Measurements from ENCODE around the gene SMAD7.

The SMAD7 gene

GRCh38 chr18:48893608-48894600 lies 56.9 kb downstream of the SMAD7 start:
- in situ Hi-C loops (cut with HindIII; ENCODE audit: low pct_ligation_motif_present, low pct_unique_long_range_greater_than_20kb, low sequenced_read_pairs), result no loop called here

GRCh38 chr18:48893061-48893607 lies 57.6 kb downstream of the SMAD7 start:
- in situ Hi-C loops (cut with HindIII; ENCODE audit: low pct_ligation_motif_present, low pct_unique_long_range_greater_than_20kb, low sequenced_read_pairs), result no loop called here
- no peak for DNase-seq

More at GRCh38 chr18:48893608-48894600, 56.9 kb downstream of the SMAD7 start:
- no peak for DNase-seq

- no peak for DNase-seq
- in situ Hi-C loops (cut with HindIII; ENCODE audit: low pct_ligation_motif_present, low pct_unique_long_range_greater_than_20kb, low sequenced_read_pairs), result no loop called here
Measured at GRCh38 chr18:48892146-48892855, 58.5 kb downstream of the SMAD7 start.

- in situ Hi-C loops (cut with HindIII; ENCODE audit: low pct_ligation_motif_present, low pct_unique_long_range_greater_than_20kb, low sequenced_read_pairs), result no loop called here
Measured at GRCh38 chr18:48891721-48892120, 59.0 kb downstream of the SMAD7 start.

GRCh38 chr18:48889981-48890762 lies 60.6 kb downstream of the SMAD7 start:
- in situ Hi-C loops (cut with HindIII; ENCODE audit: low pct_ligation_motif_present, low pct_unique_long_range_greater_than_20kb, low sequenced_read_pairs), result no loop called here

More at GRCh38 chr18:48891721-48892120, 59.0 kb downstream of the SMAD7 start:
- DNase-seq, result no peak

GRCh38 chr18:48889115-48889941 lies 61.4 kb downstream of the SMAD7 start:
- DNase-seq, result no peak
- in situ Hi-C loops (cut with HindIII; ENCODE audit: low pct_ligation_motif_present, low pct_unique_long_range_greater_than_20kb, low sequenced_read_pairs), result no loop called here

More at GRCh38 chr18:48889981-48890762, 60.6 kb downstream of the SMAD7 start:
- no peak for DNase-seq

GRCh38 chr18:48888773-48889080 lies 62.0 kb downstream of the SMAD7 start:
- DNase-seq, result no peak
- in situ Hi-C loops (cut with HindIII; ENCODE audit: low pct_ligation_motif_present, low pct_unique_long_range_greater_than_20kb, low sequenced_read_pairs), result no loop called here

- DNase-seq, result no peak
- in situ Hi-C loops (cut with HindIII; ENCODE audit: low pct_ligation_motif_present, low pct_unique_long_range_greater_than_20kb, low sequenced_read_pairs), result no loop called here
Measured at GRCh38 chr18:48887905-48888772, 62.6 kb downstream of the SMAD7 start.

- in situ Hi-C loops (cut with HindIII; ENCODE audit: low pct_ligation_motif_present, low pct_unique_long_range_greater_than_20kb, low sequenced_read_pairs), result no loop called here
Measured at GRCh38 chr18:48887294-48887904, 63.4 kb downstream of the SMAD7 start.

GRCh38 chr18:48886520-48887293 lies 64.1 kb downstream of the SMAD7 start:
- DNase-seq, result no peak
- in situ Hi-C loops (cut with HindIII; ENCODE audit: low pct_ligation_motif_present, low pct_unique_long_range_greater_than_20kb, low sequenced_read_pairs), result no loop called here

More at GRCh38 chr18:48887294-48887904, 63.4 kb downstream of the SMAD7 start:
- no peak for DNase-seq

GRCh38 chr18:48885924-48886400 lies 64.8 kb downstream of the SMAD7 start:
- DNase-seq, result no peak
- in situ Hi-C loops (cut with HindIII; ENCODE audit: low pct_ligation_motif_present, low pct_unique_long_range_greater_than_20kb, low sequenced_read_pairs), result no loop called here

GRCh38 chr18:48885266-48885923 lies 65.4 kb downstream of the SMAD7 start:
- in situ Hi-C loops (cut with HindIII; ENCODE audit: low pct_ligation_motif_present, low pct_unique_long_range_greater_than_20kb, low sequenced_read_pairs), result no loop called here
- no peak for DNase-seq

GRCh38 chr18:48884771-48885170 lies 66.0 kb downstream of the SMAD7 start:
- DNase-seq, result no peak
- in situ Hi-C loops (cut with HindIII; ENCODE audit: low pct_ligation_motif_present, low pct_unique_long_range_greater_than_20kb, low sequenced_read_pairs), result no loop called here

GRCh38 chr18:48884306-48884705 lies 66.5 kb downstream of the SMAD7 start:
- no peak for DNase-seq
- in situ Hi-C loops (cut with HindIII; ENCODE audit: low pct_ligation_motif_present, low pct_unique_long_range_greater_than_20kb, low sequenced_read_pairs), result no loop called here

- in situ Hi-C loops (cut with HindIII; ENCODE audit: low pct_ligation_motif_present, low pct_unique_long_range_greater_than_20kb, low sequenced_read_pairs), result no loop called here
- DNase-seq, result no peak
Measured at GRCh38 chr18:48882379-48882778, 68.4 kb downstream of the SMAD7 start.
